Endodermal cell (in vitro differentiated cells): ENCODE measurements around the gene ZNF282. TPM values are rescaled to one million over a fixed set of nuclear protein-coding genes. Genes with fewer than 3 reads are reported as not detected.

Source experiments
- DNase-seq: peaks from one replicate; pipeline ENCODE4 v3.0.0-alpha.2; 2017
- H3K27ac ChIP-seq: 2 replicates; pipeline ENCODE4 v1.5.1; 2013; ENCODE audit warnings: mild to moderate bottlenecking, low read depth, low read length, moderate library complexity
- H3K27me3 ChIP-seq: 2 replicates; pipeline ENCODE4 v1.6.1; 2013; ENCODE audit warnings: mild to moderate bottlenecking, low read length, moderate library complexity; ENCODE audit not compliant: insufficient read depth, control insufficient read depth, poor library complexity, severe bottlenecking
- H3K36me3 ChIP-seq: 2 replicates; pipeline ENCODE4 v1.7.0; 2013; ENCODE audit warnings: mild to moderate bottlenecking, low read length, moderate library complexity; ENCODE audit not compliant: control insufficient read depth, insufficient read depth
- H3K4me1 ChIP-seq: one replicate; pipeline ENCODE4 v1.7.0; 2013; ENCODE audit warnings: low read length; ENCODE audit not compliant: control insufficient read depth, insufficient read depth
- H3K4me3 ChIP-seq: 2 replicates; pipeline ENCODE4 v1.5.1; 2013; ENCODE audit warnings: mild to moderate bottlenecking, low read length, moderate library complexity
- H3K9ac ChIP-seq: 2 replicates; pipeline ENCODE4 v1.6.1; 2013; ENCODE audit warnings: mild to moderate bottlenecking, low read length, moderate library complexity; ENCODE audit not compliant: poor library complexity, severe bottlenecking; ENCODE audit errors: extremely low read depth
- H3K9me3 ChIP-seq: 2 replicates; pipeline ENCODE4 v1.6.1; 2013; ENCODE audit warnings: mild to moderate bottlenecking, low read length, moderate library complexity; ENCODE audit not compliant: control insufficient read depth
- H3K27ac Mint-ChIP-seq: 2 replicates; pipeline ENCODE4 v1.8.0; 2020; ENCODE audit warnings: mixed read lengths
- H3K27me3 Mint-ChIP-seq: 2 replicates; pipeline ENCODE4 v1.8.0; 2021; ENCODE audit warnings: mild to moderate bottlenecking, mixed read lengths; ENCODE audit not compliant: insufficient read depth
- H3K36me3 Mint-ChIP-seq: 2 replicates; pipeline ENCODE4 v1.8.0; 2020; ENCODE audit warnings: low read depth, mixed read lengths
- H3K4me1 Mint-ChIP-seq: 2 replicates; pipeline ENCODE4 v1.8.0; 2020; ENCODE audit warnings: mixed read lengths
- H3K4me3 Mint-ChIP-seq: 2 replicates; pipeline ENCODE4 v1.8.0; 2020; ENCODE audit warnings: mild to moderate bottlenecking, moderate library complexity, mixed read lengths
- H3K9me3 Mint-ChIP-seq: 2 replicates; pipeline ENCODE4 v1.8.0; 2020; ENCODE audit warnings: mild to moderate bottlenecking, mixed read lengths
- WGBS, 2 experiments: methylation state at CpG; one replicate each; pipeline versions ENCODE4 v1.1.5 to v1.1.7; 2013; ENCODE audit warnings: missing lambda C conversion rate in 2 of 2, mixed read lengths in 1 of 2; ENCODE audit not compliant: insufficient coverage in 1 of 2, insufficient read length in 1 of 2; 5-methylcytosine and 5-hydroxymethylcytosine counted together
- total RNA-seq, 2 donors: library from RNA; stranded (reverse); fragmentation: NEBNext Ultra II Directional in 1 of 2; extraction: Animal tissue kit (Norgen Biotek cat#: 25700) in 1 of 2; gene quantifications; 2 replicates in 1 of 2; 3 replicates in 1 of 2; pipeline ENCODE4 v1.2.1, GENCODE V29; 2021
- TF ChIP-seq, protein P1 (sequence below): fragments of 200-600 bp; sonication (generic); conservative IDR thresholded peaks from 2 replicates; pipeline ENCODE4 v1.5.0; 2021; ENCODE audit warnings: antibody characterized with exemption, mild to moderate bottlenecking

Gene ZNF282
- total RNA-seq, 2 donors from 2014 or later: 28.8 to 29.8 TPM

- Histone ChIP-seq H3K27me3 (no peaks in the 10 kb centered on the region), H3K9ac (no peak overlapping the region), H3K9me3 (no peaks in the 10 kb centered on the region), H3K4me3 (no peak overlapping the region), H3K36me3 (peaks cover 25% of the 10 kb centered on the region), H3K27ac (no peak overlapping the region), H3K4me1 (no peaks in the 10 kb centered on the region)
- Mint-ChIP-seq H3K4me3 (no peak overlapping the region), H3K4me1 (no peaks in the 10 kb centered on the region), H3K36me3 (peaks cover 48% of the 10 kb centered on the region), H3K9me3 (peaks cover 2% of the 10 kb centered on the region), H3K27me3 (no peaks in the 10 kb centered on the region), H3K27ac (no peak overlapping the region)
- 94 to 98% methylated on average over 11 of the region's 11 CpGs for WGBS, 2 experiments
- DNase-seq: no peak
- TF ChIP-seq, protein P1, sequence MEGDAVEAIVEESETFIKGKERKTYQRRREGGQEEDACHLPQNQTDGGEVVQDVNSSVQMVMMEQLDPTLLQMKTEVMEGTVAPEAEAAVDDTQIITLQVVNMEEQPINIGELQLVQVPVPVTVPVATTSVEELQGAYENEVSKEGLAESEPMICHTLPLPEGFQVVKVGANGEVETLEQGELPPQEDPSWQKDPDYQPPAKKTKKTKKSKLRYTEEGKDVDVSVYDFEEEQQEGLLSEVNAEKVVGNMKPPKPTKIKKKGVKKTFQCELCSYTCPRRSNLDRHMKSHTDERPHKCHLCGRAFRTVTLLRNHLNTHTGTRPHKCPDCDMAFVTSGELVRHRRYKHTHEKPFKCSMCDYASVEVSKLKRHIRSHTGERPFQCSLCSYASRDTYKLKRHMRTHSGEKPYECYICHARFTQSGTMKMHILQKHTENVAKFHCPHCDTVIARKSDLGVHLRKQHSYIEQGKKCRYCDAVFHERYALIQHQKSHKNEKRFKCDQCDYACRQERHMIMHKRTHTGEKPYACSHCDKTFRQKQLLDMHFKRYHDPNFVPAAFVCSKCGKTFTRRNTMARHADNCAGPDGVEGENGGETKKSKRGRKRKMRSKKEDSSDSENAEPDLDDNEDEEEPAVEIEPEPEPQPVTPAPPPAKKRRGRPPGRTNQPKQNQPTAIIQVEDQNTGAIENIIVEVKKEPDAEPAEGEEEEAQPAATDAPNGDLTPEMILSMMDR: no peak
Observed at GRCh38 chr7:149154056-149154455, 41.3 kb upstream of the ZNF282 start.

DNA sequence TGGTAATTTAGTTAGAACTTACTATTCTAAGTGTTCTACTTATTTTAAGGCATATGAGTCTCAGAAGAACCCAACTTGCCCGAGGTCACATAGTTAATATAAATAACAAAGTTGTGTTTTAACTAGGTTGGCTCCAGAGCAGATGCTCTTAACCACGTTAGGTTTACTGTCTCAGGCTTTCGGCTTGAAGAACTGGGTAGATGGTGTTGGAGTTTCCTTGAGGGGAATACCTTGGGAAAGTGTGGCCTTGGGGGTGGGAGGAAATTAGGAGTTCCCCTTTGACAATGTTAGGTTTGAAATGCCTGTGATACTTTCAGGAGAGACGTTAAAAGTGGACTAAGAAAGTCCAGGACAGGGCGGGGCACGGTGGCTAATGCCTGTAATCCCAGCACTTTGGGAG is 38.4 kb upstream of the ZNF282 start:
- 95 to 98% methylated on average over 6 of the region's 6 CpGs for WGBS, 2 experiments
- Mint-ChIP-seq H3K4me1 (no peaks in the 10 kb centered on the region), H3K27ac (no peak overlapping the region), H3K9me3 (peaks cover 2% of the 10 kb centered on the region), H3K4me3 (no peak overlapping the region), H3K27me3 (no peaks in the 10 kb centered on the region), H3K36me3 (peaks cover 68% of the 10 kb centered on the region)
- peaks cover 36% of the 10 kb centered on the region for H3K36me3 ChIP-seq
- H3K4me3 ChIP-seq: no peak overlapping the region
- TF ChIP-seq, protein P1: no peak
- no peak for DNase-seq
- no peaks in the 10 kb centered on the region for H3K4me1 ChIP-seq
- no peaks in the 10 kb centered on the region for H3K9me3 ChIP-seq
- H3K9ac ChIP-seq: no peak overlapping the region
- H3K27ac ChIP-seq: no peak overlapping the region
- no peaks in the 10 kb centered on the region for H3K27me3 ChIP-seq

GRCh38 chr7:149161241-149161848 is 34.0 kb upstream of the ZNF282 start:
- H3K4me1 ChIP-seq: no peaks in the 10 kb centered on the region
- 80 to 91% methylated on average over 4 to 5 of the region's 5 CpGs for WGBS, 2 experiments
- no peaks in the 10 kb centered on the region for H3K9me3 ChIP-seq
- no peaks in the 10 kb centered on the region for H3K27me3 ChIP-seq
- Mint-ChIP-seq H3K4me1 (no peaks in the 10 kb centered on the region), H3K27ac (no peak overlapping the region), H3K9me3 (peaks cover 2% of the 10 kb centered on the region), H3K27me3 (no peaks in the 10 kb centered on the region), H3K36me3 (peaks cover 70% of the 10 kb centered on the region), H3K4me3 (no peak overlapping the region)
- H3K36me3 ChIP-seq: peaks cover 28% of the 10 kb centered on the region
- H3K27ac ChIP-seq: no peak overlapping the region
- no peak overlapping the region for H3K9ac ChIP-seq
- H3K4me3 ChIP-seq: no peak overlapping the region
- TF ChIP-seq, protein P1: no peak
- no peak for DNase-seq
